Sigmoid colon (tissue), 7 donors: ENCODE data around the gene PAQR3. TPM values are rescaled to one million over a fixed set of nuclear protein-coding genes. Genes with fewer than 3 reads are reported as not detected.

Experiments
- DNase-seq: peaks from one replicate; pipeline ENCODE4 v3.0.0-alpha.2; 2019
- H3K27ac ChIP-seq, 4 donors: fragments of 200-600 bp; sonication (generic); one replicate each; pipeline ENCODE4 v1.5.1; 2016 to 2019; ENCODE audit warnings: mild to moderate bottlenecking in 1 of 4
- H3K27me3 ChIP-seq, 3 donors: fragments of 200-600 bp; sonication (generic); one replicate each; pipeline ENCODE4 v1.5.1; 2019; ENCODE audit warnings: mild to moderate bottlenecking in 1 of 3
- H3K36me3 ChIP-seq, 4 donors: fragments of 200-600 bp; sonication (generic); one replicate each; pipeline ENCODE4 v1.5.1; 2016 to 2019
- H3K4me1 ChIP-seq, 4 donors: fragments of 200-600 bp; sonication (generic); one replicate each; pipeline ENCODE4 v1.5.1; 2017 to 2019
- H3K4me3 ChIP-seq, 4 donors: fragments of 200-600 bp; sonication (generic); one replicate each; pipeline ENCODE4 v1.5.1; 2017 to 2019; ENCODE audit warnings: mild to moderate bottlenecking in 2 of 4, moderate library complexity in 1 of 4
- H3K9me3 ChIP-seq, 4 donors: fragments of 200-600 bp in 3 of 4; sonication (generic) in 3 of 4; one replicate each; pipeline versions ENCODE4 v1.5.1 to v1.6.1; 2013 to 2019
- EP300 ChIP-seq, 4 donors: sonication (generic); formaldehyde crosslinking; IDR thresholded peaks; one replicate each; pipeline ENCODE4 v1.6.1; 2017; ENCODE audit warnings: antibody characterized with exemption in 4 of 4
- POLR2A ChIP-seq, 2 donors: fragments of 450-650 bp; IDR thresholded peaks; one replicate each; pipeline ENCODE4 v1.6.1; 2016; ENCODE audit warnings: antibody characterized with exemption in 2 of 2, mild to moderate bottlenecking in 2 of 2, moderate library complexity in 2 of 2
- POLR2AphosphoS5 ChIP-seq, 4 donors: sonication (generic); formaldehyde crosslinking; IDR thresholded peaks; one replicate each; pipeline ENCODE4 v1.6.1; 2017; ENCODE audit warnings: antibody characterized with exemption in 4 of 4
- WGBS, 2 donors: extraction: QIAGEN DNeasy Blood & Tissue Kit; methylation state at CpG; one replicate each; pipeline ENCODE4 v1.1.7; 2013; 5-methylcytosine and 5-hydroxymethylcytosine counted together
- intact Hi-C: fragments of 100-400 bp; cut with DNase I; formaldehyde crosslinking; loops from one replicate; pipeline ENCODE4 v1.15.1; 2023
- polyA plus RNA-seq, 3 donors: library from polyadenylated mRNA; stranded (reverse); fragments of 200-250 nt; gene quantifications; one replicate each; pipeline ENCODE4 v1.2.3, GENCODE V29; 2013
- total RNA-seq, 4 donors: library from RNA; depleted of rRNA; stranded (reverse); fragments of >200 nt; gene quantifications; one replicate each; pipeline ENCODE4 v1.1.0, GENCODE V29; 2016
- TF ChIP-seq, protein P1 (sequence below), 4 experiments: fragments of 450-650 bp in 3 of 4; fragments of 200-600 bp in 1 of 4; IDR thresholded peaks; one replicate each; pipeline ENCODE4 v1.5.1; 2016 to 2019; ENCODE audit warnings: antibody characterized with exemption in 4 of 4, mild to moderate bottlenecking in 3 of 4, moderate library complexity in 2 of 4
- donor health status: healthy with polysubstance abuse.
- donor health status: Bipolar disorder and iron deficiency.
- donor health status: healthy.

PAQR3 gene
- total and polyA plus RNA-seq, 7 donors, result 4.8 to 32.1 (median 17.1) TPM

DNA sequence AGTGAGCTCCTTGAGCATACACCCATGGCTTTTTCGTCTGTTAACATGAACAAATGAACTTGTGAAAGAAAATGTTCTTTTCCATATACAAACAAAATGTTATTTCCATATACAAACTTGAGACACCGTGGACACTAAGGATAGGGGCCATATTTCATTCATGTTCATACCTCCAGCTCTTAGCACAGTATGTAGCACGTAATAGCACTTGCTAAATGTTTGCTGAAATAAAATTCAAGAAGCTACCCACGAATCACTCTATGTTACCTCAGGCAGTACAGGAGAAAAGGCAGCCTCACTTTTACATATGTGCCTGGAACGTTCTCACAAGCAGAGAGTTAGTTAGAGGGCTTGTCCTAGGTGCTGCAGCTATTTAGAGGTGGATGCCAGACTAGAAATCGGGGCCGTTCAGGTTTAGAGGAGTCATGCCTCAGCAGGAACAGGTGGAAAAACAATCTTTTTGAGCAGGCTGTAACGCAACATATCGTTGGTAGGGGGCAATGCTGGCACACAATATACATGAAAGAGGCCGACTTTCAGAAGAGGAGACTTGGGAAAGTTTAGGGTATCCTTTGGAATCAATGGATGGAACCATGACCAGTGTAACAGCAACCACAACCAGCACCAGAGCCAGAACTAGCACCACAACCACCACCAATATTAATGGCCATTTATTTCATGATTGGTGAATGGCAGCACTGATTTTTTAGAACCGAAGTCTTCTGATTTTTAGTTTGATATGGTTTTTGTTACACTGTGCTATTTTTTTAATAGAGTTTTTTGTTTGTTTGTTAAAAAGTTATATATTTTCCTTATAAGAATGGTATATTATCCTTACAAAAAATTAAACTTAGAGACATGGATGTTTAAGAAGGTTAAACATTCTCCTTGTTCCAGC is 14.8 kb upstream of the PAQR3 start:
- H3K4me3 ChIP-seq, result no peak overlapping the region
- no peaks in the 10 kb centered on the region for H3K9me3 ChIP-seq
- H3K27me3 ChIP-seq, result no peaks in the 10 kb centered on the region
- WGBS, 2 donors, result 37 to 49% methylated on average over 11 of the region's 11 CpGs
- TF ChIP-seq, protein P1, sequence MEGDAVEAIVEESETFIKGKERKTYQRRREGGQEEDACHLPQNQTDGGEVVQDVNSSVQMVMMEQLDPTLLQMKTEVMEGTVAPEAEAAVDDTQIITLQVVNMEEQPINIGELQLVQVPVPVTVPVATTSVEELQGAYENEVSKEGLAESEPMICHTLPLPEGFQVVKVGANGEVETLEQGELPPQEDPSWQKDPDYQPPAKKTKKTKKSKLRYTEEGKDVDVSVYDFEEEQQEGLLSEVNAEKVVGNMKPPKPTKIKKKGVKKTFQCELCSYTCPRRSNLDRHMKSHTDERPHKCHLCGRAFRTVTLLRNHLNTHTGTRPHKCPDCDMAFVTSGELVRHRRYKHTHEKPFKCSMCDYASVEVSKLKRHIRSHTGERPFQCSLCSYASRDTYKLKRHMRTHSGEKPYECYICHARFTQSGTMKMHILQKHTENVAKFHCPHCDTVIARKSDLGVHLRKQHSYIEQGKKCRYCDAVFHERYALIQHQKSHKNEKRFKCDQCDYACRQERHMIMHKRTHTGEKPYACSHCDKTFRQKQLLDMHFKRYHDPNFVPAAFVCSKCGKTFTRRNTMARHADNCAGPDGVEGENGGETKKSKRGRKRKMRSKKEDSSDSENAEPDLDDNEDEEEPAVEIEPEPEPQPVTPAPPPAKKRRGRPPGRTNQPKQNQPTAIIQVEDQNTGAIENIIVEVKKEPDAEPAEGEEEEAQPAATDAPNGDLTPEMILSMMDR (IDR thresholded peaks at IDR 0.05), result peak in 3 of 4 experiments; percentile 19 to 34 (median 26)
- TF ChIP-seq EP300 (IDR thresholded peaks at IDR 0.05), result no peak
- TF ChIP-seq POLR2A (IDR thresholded peaks at IDR 0.05), result no peak
- no peak for DNase-seq
- intact Hi-C loops, result loop anchor here (2.0 to 10.0 kb wide), 5 partner anchors 621 to 1383 kb away; partner anchors contain the start of genes ANTXR2 and CFAP299
- H3K27ac ChIP-seq, result peak overlapping the region in 1 of 4 donors; percentile 30
- no peaks in the 10 kb centered on the region for H3K4me1 ChIP-seq
- no peaks in the 10 kb centered on the region for H3K36me3 ChIP-seq

DNA sequence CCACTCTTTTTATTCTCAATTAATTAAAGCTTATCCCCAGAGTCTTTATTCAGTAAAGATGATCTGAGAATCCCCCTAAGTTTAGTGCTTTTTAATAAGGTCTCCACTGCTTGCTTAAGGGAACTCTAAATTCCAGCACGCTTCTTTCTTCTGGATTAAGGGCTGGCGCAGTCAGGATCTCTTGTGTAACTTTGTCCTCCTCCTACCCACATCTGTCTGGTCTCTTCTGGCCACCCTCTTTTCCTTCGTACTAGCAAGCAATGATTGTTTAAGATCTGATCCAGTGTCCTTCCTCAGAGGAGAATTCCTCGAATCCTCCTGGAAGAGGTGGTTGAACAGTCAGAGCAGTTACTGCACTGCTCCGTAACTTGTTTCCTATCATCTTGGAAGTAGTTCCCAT is 14.0 kb upstream of the PAQR3 start:
- Histone ChIP-seq H3K27ac (peak overlapping the region in 1 of 4 donors; percentile 30), H3K4me1 (no peaks in the 10 kb centered on the region), H3K36me3 (no peaks in the 10 kb centered on the region), H3K4me3 (no peak overlapping the region), H3K27me3 (no peaks in the 10 kb centered on the region), H3K9me3 (no peaks in the 10 kb centered on the region)
- no peak for TF ChIP-seq EP300 (IDR thresholded peaks at IDR 0.05)
- TF ChIP-seq, protein P1 (IDR thresholded peaks at IDR 0.05), result no peak
- no peak for DNase-seq
- WGBS, 2 donors, result 90 to 91% methylated on average over 5 of the region's 5 CpGs
- intact Hi-C loops, result loop anchor here (2.0 to 10.0 kb wide), 5 partner anchors 622 to 1384 kb away; partner anchors contain the start of genes ANTXR2 and CFAP299

DNA sequence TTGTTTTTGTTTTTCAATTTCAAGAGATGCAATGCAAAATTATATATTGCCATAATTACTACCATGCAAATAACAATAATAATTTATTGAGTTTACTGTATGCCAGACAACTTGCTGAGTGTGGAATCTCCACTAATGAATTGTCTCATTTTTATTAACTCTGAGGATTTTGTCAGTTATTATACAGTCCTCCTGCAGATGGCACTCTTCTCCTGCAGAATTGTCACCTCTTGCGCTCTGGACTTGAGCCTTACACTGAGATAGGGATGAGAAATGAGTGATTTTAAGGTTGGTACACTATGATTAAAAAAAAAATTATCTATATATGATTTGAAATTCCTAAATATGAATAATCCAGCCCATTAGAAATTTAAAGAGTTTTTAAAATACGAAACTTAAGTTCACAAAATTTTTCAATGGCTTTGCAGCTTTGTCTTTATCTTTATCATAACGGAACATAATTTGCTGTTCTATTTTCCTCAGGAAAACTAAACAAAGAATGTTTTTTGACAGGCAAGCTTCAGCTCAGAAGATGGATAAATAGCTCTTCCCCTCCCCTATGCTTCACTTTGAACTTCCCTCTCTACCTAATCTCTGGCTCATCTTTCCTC is 12.7 kb upstream of the PAQR3 start:
- intact Hi-C loops, result loop anchor here (2.0 to 10.0 kb wide), 5 partner anchors 623 to 1385 kb away; partner anchors contain the start of genes ANTXR2 and CFAP299
- H3K4me3 ChIP-seq, result no peak overlapping the region
- H3K27me3 ChIP-seq, result no peaks in the 10 kb centered on the region
- no peak for DNase-seq
- H3K27ac ChIP-seq, result no peak overlapping the region
- WGBS, 2 donors, result 66 to 69% methylated on average over 3 of the region's 3 CpGs
- H3K9me3 ChIP-seq, result no peaks in the 10 kb centered on the region
- H3K4me1 ChIP-seq, result no peaks in the 10 kb centered on the region
- TF ChIP-seq POLR2A (IDR thresholded peaks at IDR 0.05), result no peak
- TF ChIP-seq, protein P1 (IDR thresholded peaks at IDR 0.05), result peak; percentile 53 to 69 (median 64)
- no peaks in the 10 kb centered on the region for H3K36me3 ChIP-seq

DNA sequence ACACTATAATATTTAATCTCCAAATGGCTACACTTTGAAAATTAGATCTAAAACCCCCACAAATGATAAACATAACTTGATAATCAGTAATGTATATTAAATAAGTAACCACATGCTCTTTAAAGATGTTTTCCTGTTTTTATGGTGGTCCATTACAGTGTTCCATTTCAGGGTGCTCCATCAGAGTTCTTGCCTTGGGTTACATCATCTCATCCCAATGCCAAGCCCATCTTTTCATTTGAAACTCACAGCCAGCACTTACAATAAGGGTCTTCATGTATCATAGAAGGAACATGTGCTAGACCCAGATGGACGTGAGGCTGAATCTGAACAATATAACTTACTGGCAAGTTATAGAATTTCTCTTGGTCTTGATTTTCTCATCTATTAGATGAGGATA is 10.5 kb upstream of the PAQR3 start:
- DNase-seq, result no peak
- Histone ChIP-seq H3K9me3 (no peaks in the 10 kb centered on the region), H3K4me1 (no peaks in the 10 kb centered on the region), H3K27ac (no peak overlapping the region), H3K27me3 (no peaks in the 10 kb centered on the region), H3K4me3 (no peak overlapping the region), H3K36me3 (no peaks in the 10 kb centered on the region)
- 90% methylated on average over 1 of the region's 1 CpG for WGBS, 2 donors
- intact Hi-C loops, result loop anchor here (5.0 to 10.0 kb wide), 4 partner anchors 625 to 1388 kb away; partner anchors contain the start of genes ANTXR2 and CFAP299
- TF ChIP-seq POLR2AphosphoS5 (IDR thresholded peaks at IDR 0.05) (no peak), POLR2A (IDR thresholded peaks at IDR 0.05) (no peak), EP300 (IDR thresholded peaks at IDR 0.05) (no peak)
- TF ChIP-seq, protein P1 (IDR thresholded peaks at IDR 0.05), result no peak
